ENCODE results near the gene IL23R. TPM values are rescaled to one million over a fixed set of nuclear protein-coding genes. Genes with fewer than 3 reads are reported as not detected.

The IL23R gene
- total RNA-seq, 4 donors from 2014 or later = 2.0 to 4.3 TPM; not detected in 2

DNA sequence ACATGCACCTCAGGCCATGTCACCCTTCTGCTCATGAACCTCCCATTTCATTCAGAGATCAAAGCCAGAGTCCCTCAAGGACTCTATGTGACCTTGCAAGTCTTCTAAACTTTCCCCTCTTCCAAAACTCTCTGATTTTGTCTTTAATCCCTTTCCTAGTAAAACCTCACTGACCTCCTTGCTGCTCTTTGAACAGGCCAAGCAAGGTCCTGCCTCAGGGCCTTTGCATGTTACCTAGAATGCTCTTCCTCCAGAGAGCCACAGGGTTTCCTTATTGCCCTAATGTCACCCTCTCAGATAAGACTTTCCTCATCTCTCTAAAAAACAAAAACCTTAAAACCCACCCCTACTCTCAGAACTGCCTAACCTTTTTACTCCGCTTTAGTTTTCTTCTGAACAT lies 26.6 kb downstream of the IL23R start:
- no peak for DNase-seq
- in situ Hi-C loops (cut with MboI; ENCODE audit: low pct_ligation_motif_present in 1 of 4, low pct_unique_long_range_greater_than_20kb in 1 of 4, low sequenced_read_pairs in 3 of 4) = no loop called here
- no peaks in the 10 kb centered on the region for H3K9me3 ChIP-seq
- no peaks in the 10 kb centered on the region for H3K4me1 ChIP-seq
- no peaks in the 10 kb centered on the region for H3K27me3 ChIP-seq
- H3K36me3 ChIP-seq = no peaks in the 10 kb centered on the region
- TF ChIP-seq CTCF (IDR thresholded peaks at IDR 0.05) (no peak), POLR2AphosphoS5 (IDR thresholded peaks at IDR 0.05) (no peak), EP300 (IDR thresholded peaks at IDR 0.05; ENCODE audit: low read depth) (no peak), POLR2A (IDR thresholded peaks at IDR 0.05) (no peak)
- no peak overlapping the region for H3K27ac ChIP-seq
- WGBS, 2 donors (ENCODE audit: low coverage in 1 of 2) = 98 to 100% methylated on average over 1 of the region's 1 CpG
- no peak overlapping the region for H3K4me3 ChIP-seq
- intact Hi-C loops (cut with DNase I; ENCODE audit: low total_unique reads) = no loop called here

DNA sequence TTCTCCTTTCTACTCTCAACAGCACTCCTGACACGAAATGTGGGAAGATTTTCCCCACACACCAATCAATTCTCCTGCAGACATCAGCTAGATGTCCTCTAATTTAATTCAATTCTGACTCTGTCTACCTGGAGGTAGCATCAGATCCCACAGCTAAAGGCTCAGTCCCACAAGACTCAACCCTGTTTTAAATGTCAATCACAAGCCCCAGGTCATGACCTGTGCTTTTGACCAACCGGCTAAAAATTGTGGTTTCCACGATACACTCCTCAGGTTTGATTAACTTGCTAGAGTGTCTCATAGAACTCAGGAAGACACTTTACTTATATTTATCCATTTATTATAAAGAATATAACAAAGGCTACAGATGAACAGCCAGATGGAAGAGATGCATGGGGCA lies 27.4 kb downstream of the IL23R start:
- H3K27me3 ChIP-seq = no peaks in the 10 kb centered on the region
- in situ Hi-C loops (cut with MboI; ENCODE audit: low pct_ligation_motif_present in 1 of 4, low pct_unique_long_range_greater_than_20kb in 1 of 4, low sequenced_read_pairs in 3 of 4) = no loop called here
- no peak for TF ChIP-seq POLR2A (IDR thresholded peaks at IDR 0.05)
- no peak for TF ChIP-seq EP300 (IDR thresholded peaks at IDR 0.05; ENCODE audit: low read depth)
- no peak for TF ChIP-seq POLR2AphosphoS5 (IDR thresholded peaks at IDR 0.05)
- no peak for TF ChIP-seq CTCF (IDR thresholded peaks at IDR 0.05)
- intact Hi-C loops (cut with DNase I; ENCODE audit: low total_unique reads) = no loop called here
- 53 to 55% methylated on average over 3 of the region's 3 CpGs for WGBS, 2 donors (ENCODE audit: low coverage in 1 of 2)
- H3K27ac ChIP-seq = no peak overlapping the region
- no peak overlapping the region for H3K4me3 ChIP-seq
- DNase-seq = no peak
- H3K36me3 ChIP-seq = no peaks in the 10 kb centered on the region
- H3K9me3 ChIP-seq = no peaks in the 10 kb centered on the region
- H3K4me1 ChIP-seq = no peaks in the 10 kb centered on the region

GRCh38 chr1:67194209-67194863 lies 28.1 kb downstream of the IL23R start:
- intact Hi-C loops (cut with DNase I; ENCODE audit: low total_unique reads) = no loop called here
- no peak for DNase-seq
- in situ Hi-C loops (cut with MboI; ENCODE audit: low pct_ligation_motif_present in 1 of 4, low pct_unique_long_range_greater_than_20kb in 1 of 4, low sequenced_read_pairs in 3 of 4) = no loop called here
- Histone ChIP-seq H3K4me3 (no peak overlapping the region), H3K9me3 (no peaks in the 10 kb centered on the region), H3K36me3 (no peaks in the 10 kb centered on the region), H3K27me3 (no peaks in the 10 kb centered on the region), H3K4me1 (no peaks in the 10 kb centered on the region), H3K27ac (no peak overlapping the region)
- WGBS, 2 donors (ENCODE audit: low coverage in 1 of 2) = 82 to 88% methylated on average over 2 of the region's 2 CpGs
- no peak for TF ChIP-seq POLR2A (IDR thresholded peaks at IDR 0.05)
- no peak for TF ChIP-seq CTCF (IDR thresholded peaks at IDR 0.05)
- TF ChIP-seq EP300 (IDR thresholded peaks at IDR 0.05; ENCODE audit: low read depth) = no peak
- TF ChIP-seq POLR2AphosphoS5 (IDR thresholded peaks at IDR 0.05) = no peak

DNA sequence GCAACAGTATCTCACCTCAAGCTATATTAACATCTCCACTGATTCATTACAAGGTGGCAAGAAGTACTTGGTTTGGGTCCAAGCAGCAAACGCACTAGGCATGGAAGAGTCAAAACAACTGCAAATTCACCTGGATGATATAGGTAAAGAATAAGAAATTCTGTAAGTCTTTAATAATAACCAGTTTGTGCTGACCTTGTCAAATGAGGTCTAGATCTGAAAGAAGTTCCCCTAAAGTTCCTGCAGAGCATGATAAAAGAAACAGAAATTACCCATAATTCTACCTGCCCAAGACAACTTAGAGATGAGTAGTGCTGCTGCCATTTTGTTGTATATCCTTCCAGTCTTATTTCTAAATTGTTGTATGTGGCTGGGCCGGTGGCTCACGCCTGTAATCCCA lies 34.5 kb downstream of the IL23R start:
- TF ChIP-seq POLR2AphosphoS5 (IDR thresholded peaks at IDR 0.05) (no peak), CTCF (IDR thresholded peaks at IDR 0.05) (no peak), POLR2A (IDR thresholded peaks at IDR 0.05) (no peak), EP300 (IDR thresholded peaks at IDR 0.05; ENCODE audit: low read depth) (no peak)
- Histone ChIP-seq H3K4me1 (no peaks in the 10 kb centered on the region), H3K4me3 (no peak overlapping the region), H3K27me3 (no peaks in the 10 kb centered on the region), H3K9me3 (no peaks in the 10 kb centered on the region), H3K27ac (no peak overlapping the region), H3K36me3 (no peaks in the 10 kb centered on the region)
- 99 to 100% methylated on average over 2 to 3 of the region's 3 CpGs for WGBS, 2 donors (ENCODE audit: low coverage in 1 of 2)
- no peak for DNase-seq
- intact Hi-C loops (cut with DNase I; ENCODE audit: low total_unique reads) (no loop called here), in situ Hi-C loops (cut with MboI; ENCODE audit: low pct_ligation_motif_present in 1 of 4, low pct_unique_long_range_greater_than_20kb in 1 of 4, low sequenced_read_pairs in 3 of 4) (no loop called here)
